ENCODE data around the gene MYO5C.
"Not testable (repeated sequence)": the region's sequence is repeated elsewhere in the genome, so short reads cannot be mapped to it uniquely, and the experiment has no call there.

MYO5C gene

GRCh38 chr15:52241489-52241888 is 54.1 kb downstream of the MYO5C start:
- no peak for DNase-seq

- no peak for DNase-seq
These were observed 55.4 kb downstream of the MYO5C start for GRCh38 chr15:52240166-52240565.

- not testable (repeated sequence) for DNase-seq
These were observed 56.5 kb downstream of the MYO5C start for GRCh38 chr15:52238989-52239525.

GRCh38 chr15:52238149-52238548 is 57.5 kb downstream of the MYO5C start:
- DNase-seq, result no peak

- no peak for DNase-seq
These were observed 59.6 kb downstream of the MYO5C start for GRCh38 chr15:52236013-52236412.

GRCh38 chr15:52234596-52235541 is 60.7 kb downstream of the MYO5C start:
- DNase-seq, result no peak

GRCh38 chr15:52233405-52233804 is 62.2 kb downstream of the MYO5C start:
- DNase-seq, result peak; percentile 38

- DNase-seq, result no peak
These were observed 63.3 kb downstream of the MYO5C start for GRCh38 chr15:52232327-52232726.

GRCh38 chr15:52230073-52230472 is 65.5 kb downstream of the MYO5C start:
- DNase-seq, result no peak

GRCh38 chr15:52228921-52229320 is 66.7 kb downstream of the MYO5C start:
- DNase-seq, result no peak

- DNase-seq, result peak; percentile 77
These were observed 68.1 kb downstream of the MYO5C start for GRCh38 chr15:52227456-52227855.

- DNase-seq, result no peak
These were observed 70.4 kb downstream of the MYO5C start for GRCh38 chr15:52225230-52225629.

- no peak for DNase-seq
These were observed 71.4 kb downstream of the MYO5C start for GRCh38 chr15:52224211-52224610.

- no peak for DNase-seq
These were observed 73.9 kb downstream of the MYO5C start for GRCh38 chr15:52221730-52222129.

- peak; percentile 22 for DNase-seq
These were observed 74.5 kb downstream of the MYO5C start for GRCh38 chr15:52220937-52221660.

- no peak for DNase-seq
These were observed 75.4 kb downstream of the MYO5C start for GRCh38 chr15:52220251-52220650.

- no peak for DNase-seq
These were observed 76.8 kb downstream of the MYO5C start for GRCh38 chr15:52218816-52219215.

- no peak for DNase-seq
These were observed 77.2 kb downstream of the MYO5C start for GRCh38 chr15:52218371-52218770.

- no peak for DNase-seq
These were observed 78.4 kb downstream of the MYO5C start for GRCh38 chr15:52217186-52217585.

GRCh38 chr15:52214553-52214952 is 81.1 kb downstream of the MYO5C start:
- no peak for DNase-seq

GRCh38 chr15:52213206-52213605 is 82.4 kb downstream of the MYO5C start:
- no peak for DNase-seq

- DNase-seq, result peak; percentile 67
These were observed 87.2 kb downstream of the MYO5C start for GRCh38 chr15:52208306-52208946.

- no peak for DNase-seq
These were observed 88.4 kb downstream of the MYO5C start for GRCh38 chr15:52207191-52207590.

All from GDM1 (cell line).